Suppressor macrophage treated with lipopolysaccharide for 1 hour (primary cell): ENCODE measurements around the gene DEGS1.

Experiments
- DNase-seq, 3 donors: peaks; one replicate each; pipeline ENCODE4 v3.0.0-alpha.2; 2020 to 2022

DEGS1 gene

DNA sequence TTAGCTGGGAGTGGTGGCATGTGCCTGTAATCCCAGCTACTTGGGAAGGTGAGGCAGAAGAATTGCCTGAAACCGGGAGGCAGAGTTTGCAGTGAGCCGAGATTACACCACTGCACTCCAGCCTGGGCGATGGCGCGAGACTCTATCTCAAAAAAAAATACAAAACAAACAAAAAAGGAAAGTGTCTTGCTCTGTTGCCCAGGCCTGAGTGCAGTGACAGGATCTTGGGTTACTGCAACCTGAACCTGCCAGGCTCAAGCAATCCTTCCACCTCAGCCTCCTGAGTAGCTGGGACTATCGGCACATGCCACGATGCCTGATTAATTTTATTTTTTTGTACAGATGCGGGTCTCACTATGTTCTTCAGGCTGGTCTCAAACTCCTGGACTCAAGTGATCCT is 33.3 kb downstream of the DEGS1 start:
- no peak for DNase-seq

GRCh38 chr1:224217655-224218623 is 34.9 kb downstream of the DEGS1 start:
- DNase-seq: peak in 2 of 3 donors; percentile 21

GRCh38 chr1:224219011-224219611 is 36.1 kb downstream of the DEGS1 start:
- peak in 1 of 3 donors; percentile 11 for DNase-seq

GRCh38 chr1:224219612-224220059 is 36.6 kb downstream of the DEGS1 start:
- peak; percentile 34 to 46 (median 40) for DNase-seq

- DNase-seq: peak in 1 of 3 donors; percentile 18
Observed at GRCh38 chr1:224223819-224224714, 41.0 kb downstream of the DEGS1 start.

GRCh38 chr1:224226849-224227502 is 43.9 kb downstream of the DEGS1 start:
- DNase-seq: no peak

DNA sequence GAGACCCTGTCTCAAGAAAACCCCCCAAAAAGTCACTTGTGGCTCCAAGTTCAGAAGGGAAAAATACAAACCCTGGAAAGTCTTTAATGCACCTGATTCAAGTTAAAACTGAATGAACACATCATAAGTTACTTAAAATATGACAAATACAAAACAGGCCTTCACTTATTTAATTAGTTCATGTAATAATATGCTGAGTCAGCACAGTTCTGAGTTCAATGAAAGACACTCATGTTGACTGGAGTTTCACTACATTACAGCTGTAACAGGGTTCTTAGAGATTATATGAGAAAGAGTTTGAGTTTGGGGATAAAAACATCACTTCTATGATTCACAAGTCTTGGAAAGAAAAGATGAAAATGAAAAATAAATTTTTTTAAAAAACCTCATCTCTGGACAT is 51.0 kb downstream of the DEGS1 start:
- DNase-seq: no peak

DNA sequence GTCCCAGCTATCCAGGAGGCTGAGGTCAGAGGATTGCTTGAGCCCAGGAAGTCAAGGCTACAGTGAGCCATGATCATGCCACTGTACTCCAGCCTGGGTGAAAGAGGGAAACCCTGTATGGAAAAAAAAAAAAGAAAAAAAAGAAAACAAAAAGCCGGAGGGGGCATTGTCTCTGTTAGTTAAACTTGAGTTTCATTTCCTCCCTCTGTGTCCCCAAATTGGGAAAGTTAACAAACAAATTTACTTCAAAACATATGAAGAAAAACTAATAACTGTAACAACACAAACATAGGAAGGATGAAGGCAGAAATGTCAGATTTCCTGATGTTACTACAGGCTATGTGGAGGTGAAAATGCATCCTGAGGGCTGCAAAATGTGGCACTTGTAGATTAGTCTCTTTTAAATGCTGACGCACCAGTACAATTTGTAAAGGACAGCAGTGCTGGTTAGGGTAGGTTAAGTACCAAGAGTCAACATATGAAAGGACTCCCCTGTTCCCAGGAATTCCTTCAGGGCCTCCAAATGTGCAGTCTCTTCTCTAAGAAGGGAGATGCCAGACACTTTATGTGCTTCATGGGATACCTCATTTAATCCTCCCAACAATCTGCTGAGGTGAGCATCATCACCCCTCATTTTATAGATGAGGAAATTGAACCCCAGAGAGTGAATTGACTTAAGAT is 52.9 kb downstream of the DEGS1 start:
- peak in 1 of 3 donors; percentile 55 for DNase-seq

- no peak for DNase-seq
Observed at GRCh38 chr1:224237119-224237881, 54.3 kb downstream of the DEGS1 start.

- DNase-seq: no peak
Observed at GRCh38 chr1:224238212-224238611, 55.2 kb downstream of the DEGS1 start.

- DNase-seq: no peak
Observed at GRCh38 chr1:224238756-224239155, 55.7 kb downstream of the DEGS1 start.
